B cell (primary cell): Measurements from ENCODE around the gene TWNK. TPM values are rescaled to one million over a fixed set of nuclear protein-coding genes. Genes with fewer than 3 reads are reported as not detected.

Source experiments
- ATAC-seq: fragments of 200-7000 bp; cut with Tn5 transposase; one replicate; pipeline ENCODE4 v1.10.0; 2021; ENCODE audit warnings: low read depth, mild to moderate bottlenecking, moderate number of reproducible peaks, moderate library complexity
- CTCF ChIA-PET: fragments of 350-600 bp; sonication (Branson Sonifier 250); formaldehyde crosslinking; loops from one replicate; lab custom pipeline; 2021; ENCODE audit warnings: antibody characterized with exemption, inconsistent platforms; lab: Charles Lee
- POLR2A ChIA-PET: fragments of 350-600 bp; sonication (Branson Sonifier 250); formaldehyde crosslinking; loops from one replicate; lab custom pipeline; 2021; ENCODE audit warnings: antibody characterized with exemption; lab: Charles Lee
- DNase-seq: peaks from one replicate; pipeline ENCODE4 v3.0.0; 2013
- H2AFZ ChIP-seq: 2 replicates; pipeline ENCODE4 v1.6.1; 2012; ENCODE audit warnings: mild to moderate bottlenecking, low read depth, low read length; ENCODE audit not compliant: insufficient read depth, poor library complexity, severe bottlenecking
- H3K27ac ChIP-seq, 2 donors: 1 replicate in 1 of 2; 2 replicates in 1 of 2; pipeline ENCODE4 v1.5.1; 2012 to 2013; ENCODE audit warnings: low read length in 2 of 2, mild to moderate bottlenecking in 2 of 2, moderate library complexity in 1 of 2
- H3K27me3 ChIP-seq, 4 experiments: fragments of 200-600 bp in 1 of 4; sonication (generic) in 1 of 4; replicated peaks in 1 of 4; 1 replicate in 2 of 4; 2 replicates in 2 of 4; pipeline versions ENCODE4 v1.6.1 to v1.7.0; 2013 to 2016; ENCODE audit warnings: low read length in 3 of 4, mild to moderate bottlenecking in 2 of 4, mixed read lengths in 1 of 4, moderate library complexity in 1 of 4; ENCODE audit not compliant: insufficient read depth in 4 of 4, control insufficient read depth in 3 of 4; ENCODE audit errors: control extremely low read depth in 1 of 4
- H3K36me3 ChIP-seq, 2 experiments: replicated peaks in 1 of 2; 1 replicate in 1 of 2; 2 replicates in 1 of 2; pipeline versions ENCODE4 v1.6.1 to v1.7.1; 2013; ENCODE audit warnings: low read length in 1 of 2; ENCODE audit not compliant: insufficient read depth in 2 of 2, control insufficient read depth in 1 of 2; ENCODE audit errors: control extremely low read depth in 1 of 2, extremely low read depth in 1 of 2
- H3K4me1 ChIP-seq, 2 donors: fragments of 200-600 bp in 1 of 2; sonication (generic) in 1 of 2; 1 replicate in 1 of 2; 2 replicates in 1 of 2; pipeline versions ENCODE4 v1.5.1 to v1.6.1; 2013 to 2017; ENCODE audit warnings: low read length in 2 of 2; ENCODE audit not compliant: control insufficient read depth in 2 of 2, insufficient read depth in 2 of 2
- H3K4me2 ChIP-seq: replicated peaks from 2 replicates; pipeline ENCODE3; 2012; ENCODE audit warnings: mild to moderate bottlenecking, low read depth, low read length; ENCODE audit not compliant: poor library complexity, severe bottlenecking
- H3K4me3 ChIP-seq, 5 experiments: fragments of 200-600 bp in 1 of 5; sonication (generic) in 1 of 5; 1 replicate in 3 of 5; 2 replicates in 2 of 5; pipeline versions ENCODE4 v1.5.1 to v1.7.0; 2011 to 2016; ENCODE audit warnings: low read length in 4 of 5, mild to moderate bottlenecking in 4 of 5, low read depth in 2 of 5, control low read depth in 1 of 5, moderate library complexity in 1 of 5; ENCODE audit not compliant: insufficient read depth in 1 of 5; ENCODE audit errors: control extremely low read depth in 1 of 5, extremely low read depth in 1 of 5
- H3K79me2 ChIP-seq: fragments of 200-600 bp; sonication (generic); one replicate; pipeline ENCODE4 v1.6.0; 2016; ENCODE audit warnings: low read length; ENCODE audit not compliant: control insufficient read depth, insufficient read depth
- H3K9ac ChIP-seq: fragments of 200-600 bp; sonication (generic); 2 replicates; pipeline ENCODE4 v1.6.1; 2017; ENCODE audit warnings: mild to moderate bottlenecking, low read length, moderate library complexity
- H3K9me3 ChIP-seq, 3 donors: one replicate each; pipeline versions ENCODE4 v1.6.1 to v1.7.1; 2013; ENCODE audit warnings: low read length in 2 of 3; ENCODE audit not compliant: control insufficient read depth in 2 of 3, insufficient read depth in 1 of 3; ENCODE audit errors: control extremely low read depth in 1 of 3
- H4K20me1 ChIP-seq: 2 replicates; pipeline ENCODE4 v1.6.0; 2012; ENCODE audit warnings: mild to moderate bottlenecking, low read length; ENCODE audit not compliant: insufficient read depth, control insufficient read depth, poor library complexity, severe bottlenecking
- H3K27ac Mint-ChIP-seq: one replicate; pipeline ENCODE4 v1.8.0; 2021; ENCODE audit warnings: mixed read lengths
- H3K27me3 Mint-ChIP-seq: one replicate; pipeline ENCODE4 v1.8.0; 2021; ENCODE audit warnings: mixed read lengths
- H3K4me1 Mint-ChIP-seq: one replicate; pipeline ENCODE4 v1.8.0; 2021; ENCODE audit warnings: mixed read lengths
- H3K4me3 Mint-ChIP-seq: one replicate; pipeline ENCODE4 v1.8.0; 2021; ENCODE audit warnings: mixed read lengths
- H3K9me3 Mint-ChIP-seq: one replicate; pipeline ENCODE4 v1.8.0; 2022; ENCODE audit warnings: mixed read lengths; ENCODE audit not compliant: insufficient read depth
- CTCF ChIP-seq: fragments of 200-600 bp; IDR thresholded peaks from one replicate; pipeline ENCODE4 v1.8.0; 2022; ENCODE audit warnings: antibody characterized with exemption, mild to moderate bottlenecking
- EZH2 ChIP-seq: IDR thresholded peaks from 2 replicates; pipeline ENCODE4 v1.6.1; 2012; ENCODE audit warnings: borderline replicate concordance, low read depth, mild to moderate bottlenecking, moderate library complexity, low read length; ENCODE audit not compliant: insufficient read depth, poor library complexity, severe bottlenecking
- WGBS: methylation state at CpG from one replicate; pipeline ENCODE4 v1.1.5; 2013; ENCODE audit warnings: missing lambda C conversion rate; ENCODE audit not compliant: insufficient coverage; 5-methylcytosine and 5-hydroxymethylcytosine counted together
- intact Hi-C: fragments of 100-400 bp; cut with micrococcal nuclease; formaldehyde crosslinking; loops from one replicate; pipeline ENCODE4 v1.10.0; 2022
- polyA plus RNA-seq: library from polyadenylated mRNA; depleted of rRNA; stranded (reverse); fragments of >200 nt; gene quantifications from 2 replicates; pipeline ENCODE4 v1.2.3, GENCODE V29; 2012
- total RNA-seq, 2 donors: library from RNA; stranded (reverse); fragments of 120-200 nt in 1 of 2; gene quantifications; 1 replicate in 1 of 2; 2 replicates in 1 of 2; pipeline versions ENCODE4 v1.2.3 to v1.2.4, GENCODE V29; 2013 to 2022

The TWNK gene
- total and polyA plus RNA-seq, 2 donors (not counting 1 experiment from before 2014, with no cell fraction given), result 7.2 to 11.8 TPM

GRCh38 chr10:100982916-100983830 lies 4.2 kb upstream of the TWNK start:
- Histone ChIP-seq H3K4me3 (no peak overlapping the region), H3K36me3 (peaks cover 0 to 30% of the 10 kb centered on the region in 2 experiments), H3K4me2 (no peak overlapping the region), H4K20me1 (peaks cover 4% of the 10 kb centered on the region), H3K27me3 (no peaks in the 10 kb centered on the region), H3K79me2 (peaks cover 23% of the 10 kb centered on the region), H2AFZ (no peak overlapping the region), H3K27ac (no peak overlapping the region), H3K4me1 (peaks cover 12 to 15% of the 10 kb centered on the region in 2 donors), H3K9ac (no peak overlapping the region), H3K9me3 (no peaks in the 10 kb centered on the region)
- H3K27me3 Mint-ChIP-seq, result no peaks in the 10 kb centered on the region
- no peak overlapping the region for H3K4me3 Mint-ChIP-seq
- WGBS, result 96% methylated on average over 15 of the region's 24 CpGs
- H3K27ac Mint-ChIP-seq, result no peak overlapping the region
- ATAC-seq, result no peak
- no peaks in the 10 kb centered on the region for H3K9me3 Mint-ChIP-seq
- DNase-seq, result no peak
- no peak for TF ChIP-seq EZH2
- TF ChIP-seq CTCF, result no peak
- peaks cover 26% of the 10 kb centered on the region for H3K4me1 Mint-ChIP-seq
- intact Hi-C loops, result no loop called here
- ChIA-PET POLR2A (no interaction called here), CTCF (no interaction called here)
